T follicular helper cell (primary cell): ENCODE data around the gene NEDD9.

Experiments used
- DNase-seq: peaks from one replicate; pipeline ENCODE4 v3.0.0-alpha.2; 2020; ENCODE audit warnings: low read depth

The NEDD9 gene

GRCh38 chr6:11201015-11201414 is 31.5 kb downstream of the NEDD9 start:
- no peak for DNase-seq

- no peak for DNase-seq
Measured at GRCh38 chr6:11200356-11200755, 32.1 kb downstream of the NEDD9 start.

GRCh38 chr6:11198663-11199603 is 33.5 kb downstream of the NEDD9 start:
- no peak for DNase-seq

GRCh38 chr6:11197850-11198249 is 34.6 kb downstream of the NEDD9 start:
- no peak for DNase-seq

- DNase-seq: no peak
Measured at GRCh38 chr6:11197175-11197536, 35.3 kb downstream of the NEDD9 start.

- DNase-seq: no peak
Measured at GRCh38 chr6:11196511-11197174, 35.8 kb downstream of the NEDD9 start.

- no peak for DNase-seq
Measured at GRCh38 chr6:11194356-11195218, 37.9 kb downstream of the NEDD9 start.

GRCh38 chr6:11193434-11193833 is 39.0 kb downstream of the NEDD9 start:
- DNase-seq: no peak

GRCh38 chr6:11192167-11192566 is 40.3 kb downstream of the NEDD9 start:
- DNase-seq: no peak

- no peak for DNase-seq
Measured at GRCh38 chr6:11190625-11191245, 41.7 kb downstream of the NEDD9 start.

GRCh38 chr6:11189865-11190624 is 42.4 kb downstream of the NEDD9 start:
- DNase-seq: no peak

GRCh38 chr6:11188161-11188915 is 44.1 kb downstream of the NEDD9 start:
- no peak for DNase-seq

GRCh38 chr6:11187301-11187700 is 45.2 kb downstream of the NEDD9 start:
- DNase-seq: no peak

- no peak for DNase-seq
Measured at GRCh38 chr6:11185204-11185842, 47.1 kb downstream of the NEDD9 start.

GRCh38 chr6:11183761-11184362 is 48.6 kb downstream of the NEDD9 start:
- no peak for DNase-seq

- no peak for DNase-seq
Measured at GRCh38 chr6:11181478-11182136, 50.9 kb downstream of the NEDD9 start.

GRCh38 chr6:11179419-11180202 is 52.9 kb downstream of the NEDD9 start:
- DNase-seq: no peak

- no peak for DNase-seq
Measured at GRCh38 chr6:11179088-11179418, 53.4 kb downstream of the NEDD9 start.
